Mesenchymal stem cell (in vitro differentiated cells and primary cell): ENCODE results near the gene TAF1.
"Not testable (repeated sequence)": the region's sequence is repeated elsewhere in the genome, so short reads cannot be mapped to it uniquely, and the experiment has no call there.

ENCODE experiments used
- DNase-seq: peaks from one replicate; pipeline ENCODE4 v3.0.0-alpha.2; 2013
- H2AFZ ChIP-seq: one replicate; pipeline ENCODE4 v1.6.1; 2013; ENCODE audit warnings: low read depth, mild to moderate bottlenecking, control low read depth, inconsistent platforms, low read length, moderate library complexity
- H2AK5ac ChIP-seq: 2 replicates; pipeline ENCODE4 v1.6.1; 2013; ENCODE audit warnings: low read length, moderate library complexity, mild to moderate bottlenecking, inconsistent platforms; ENCODE audit not compliant: severe bottlenecking
- H2BK120ac ChIP-seq: one replicate; pipeline ENCODE4 v1.6.1; 2013; ENCODE audit warnings: low read depth, mild to moderate bottlenecking, inconsistent platforms, low read length, moderate library complexity
- H2BK12ac ChIP-seq, 2 experiments: one replicate each; pipeline ENCODE4 v1.6.1; 2013; ENCODE audit warnings: inconsistent platforms in 2 of 2, low read length in 2 of 2, mild to moderate bottlenecking in 2 of 2, moderate library complexity in 2 of 2, control low read depth in 1 of 2
- H2BK15ac ChIP-seq: one replicate; pipeline ENCODE4 v1.6.1; 2013; ENCODE audit warnings: mild to moderate bottlenecking, low read depth, inconsistent platforms; ENCODE audit not compliant: poor library complexity, severe bottlenecking
- H2BK5ac ChIP-seq: 2 replicates; pipeline ENCODE4 v1.6.1; 2013; ENCODE audit warnings: low read depth, mild to moderate bottlenecking, low read length, control low read depth, inconsistent platforms; ENCODE audit not compliant: poor library complexity, severe bottlenecking
- H3K14ac ChIP-seq, 2 experiments: one replicate each; pipeline ENCODE4 v1.6.1; 2013; ENCODE audit warnings: inconsistent platforms in 2 of 2, low read length in 2 of 2, control low read depth in 1 of 2, mild to moderate bottlenecking in 1 of 2, moderate library complexity in 1 of 2
- H3K18ac ChIP-seq, 2 experiments: one replicate each; pipeline ENCODE4 v1.6.1; 2013; ENCODE audit warnings: inconsistent platforms in 2 of 2, low read length in 2 of 2, control low read depth in 1 of 2, low read depth in 1 of 2, mild to moderate bottlenecking in 1 of 2
- H3K23ac ChIP-seq, 2 experiments: one replicate each; pipeline ENCODE4 v1.6.1; 2013; ENCODE audit warnings: inconsistent platforms in 2 of 2, low read length in 2 of 2, mild to moderate bottlenecking in 2 of 2, moderate library complexity in 2 of 2, control low read depth in 1 of 2
- H3K27ac ChIP-seq: 2 replicates; pipeline ENCODE4 v1.5.1; 2013; ENCODE audit warnings: mild to moderate bottlenecking, moderate library complexity, low read length, control low read depth, inconsistent platforms; ENCODE audit not compliant: poor library complexity, severe bottlenecking
- H3K27me3 ChIP-seq, 2 experiments: 2 replicates each; pipeline versions ENCODE4 v1.6.1 to v1.7.0; 2013; ENCODE audit warnings: low read length in 2 of 2, mild to moderate bottlenecking in 2 of 2, moderate library complexity in 2 of 2, control low read depth in 1 of 2, inconsistent platforms in 1 of 2; ENCODE audit not compliant: control insufficient read depth in 1 of 2, insufficient read depth in 1 of 2
- H3K36me3 ChIP-seq, 2 experiments: 2 replicates each; pipeline versions ENCODE4 v1.6.1 to v1.7.0; 2013; ENCODE audit warnings: low read length in 2 of 2, control low read depth in 1 of 2, inconsistent platforms in 1 of 2, low read depth in 1 of 2, mild to moderate bottlenecking in 1 of 2; ENCODE audit not compliant: insufficient read depth in 2 of 2, control insufficient read depth in 1 of 2
- H3K4ac ChIP-seq, 2 experiments: one replicate each; pipeline ENCODE4 v1.6.1; 2013; ENCODE audit warnings: inconsistent platforms in 2 of 2, low read length in 2 of 2, mild to moderate bottlenecking in 2 of 2, moderate library complexity in 2 of 2, control low read depth in 1 of 2, low read depth in 1 of 2
- H3K4me1 ChIP-seq: 2 replicates; pipeline ENCODE4 v1.6.1; 2013; ENCODE audit warnings: low read depth, low read length, control low read depth; ENCODE audit not compliant: control insufficient read depth, insufficient read depth
- H3K4me2 ChIP-seq: 2 replicates; pipeline ENCODE4 v1.6.1; 2013; ENCODE audit warnings: low read length, mild to moderate bottlenecking, inconsistent platforms; ENCODE audit not compliant: poor library complexity, severe bottlenecking
- H3K4me3 ChIP-seq, 2 experiments: 2 replicates each; pipeline versions ENCODE4 v1.5.1 to v1.7.0; 2013; ENCODE audit warnings: low read length in 2 of 2, mild to moderate bottlenecking in 2 of 2, control low read depth in 1 of 2, low read depth in 1 of 2; ENCODE audit not compliant: insufficient read depth in 1 of 2
- H3K79me1 ChIP-seq: replicated peaks from 2 replicates; pipeline ENCODE4 v1.6.1; 2013; ENCODE audit warnings: mild to moderate bottlenecking, control low read depth, low read length, inconsistent platforms; ENCODE audit not compliant: poor library complexity, severe bottlenecking
- H3K9ac ChIP-seq: 2 replicates; pipeline ENCODE4 v1.7.0; 2013; ENCODE audit warnings: mild to moderate bottlenecking, low read length, moderate library complexity
- H3K9me3 ChIP-seq: 2 replicates; pipeline ENCODE4 v1.7.0; 2013; ENCODE audit warnings: mild to moderate bottlenecking, low read length; ENCODE audit not compliant: control insufficient read depth
- H4K8ac ChIP-seq: one replicate; pipeline ENCODE4 v1.6.1; 2013; ENCODE audit warnings: inconsistent platforms, mild to moderate bottlenecking, low read length, moderate library complexity
- H4K91ac ChIP-seq: one replicate; pipeline ENCODE4 v1.6.1; 2013; ENCODE audit warnings: mild to moderate bottlenecking, low read length, inconsistent platforms
- WGBS: methylation state at CpG from one replicate; pipeline ENCODE4 v1.1.7; 2013; ENCODE audit warnings: mixed read lengths; 5-methylcytosine and 5-hydroxymethylcytosine counted together

Gene TAF1

DNA sequence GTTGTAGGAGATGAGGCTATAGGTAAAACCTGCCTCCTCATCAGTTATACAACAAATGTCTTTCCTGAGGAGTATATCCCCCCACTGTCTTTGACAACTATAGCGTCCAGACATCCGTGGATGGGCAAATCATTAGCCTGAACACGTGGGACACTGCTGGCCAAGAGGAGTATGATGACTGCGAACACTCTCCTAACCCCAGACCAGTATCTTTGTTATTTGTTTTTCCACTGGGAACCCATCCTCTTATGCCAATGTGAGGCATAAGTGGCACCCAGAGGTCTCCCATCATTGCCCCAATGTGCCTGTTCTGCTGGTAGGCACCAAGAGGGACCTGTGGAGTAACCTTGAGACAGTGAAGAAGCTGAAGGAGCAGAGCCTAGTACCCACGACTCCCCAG lies 13.7 kb upstream of the TAF1 start:
- not testable (repeated sequence) for H3K4ac ChIP-seq, H2BK15ac ChIP-seq, H3K79me1 ChIP-seq, H4K91ac ChIP-seq, H3K9ac ChIP-seq, H2BK5ac ChIP-seq, H2AFZ ChIP-seq, H3K14ac ChIP-seq, H2AK5ac ChIP-seq, H3K9me3 ChIP-seq, H3K27me3 ChIP-seq, H4K8ac ChIP-seq, H2BK12ac ChIP-seq, H3K4me3 ChIP-seq, DNase-seq, H3K23ac ChIP-seq, H3K4me2 ChIP-seq, H3K18ac ChIP-seq, H3K36me3 ChIP-seq, H3K4me1 ChIP-seq, H3K27ac ChIP-seq, H2BK120ac ChIP-seq
- 89% methylated on average over 2 of the region's 5 CpGs for WGBS

DNA sequence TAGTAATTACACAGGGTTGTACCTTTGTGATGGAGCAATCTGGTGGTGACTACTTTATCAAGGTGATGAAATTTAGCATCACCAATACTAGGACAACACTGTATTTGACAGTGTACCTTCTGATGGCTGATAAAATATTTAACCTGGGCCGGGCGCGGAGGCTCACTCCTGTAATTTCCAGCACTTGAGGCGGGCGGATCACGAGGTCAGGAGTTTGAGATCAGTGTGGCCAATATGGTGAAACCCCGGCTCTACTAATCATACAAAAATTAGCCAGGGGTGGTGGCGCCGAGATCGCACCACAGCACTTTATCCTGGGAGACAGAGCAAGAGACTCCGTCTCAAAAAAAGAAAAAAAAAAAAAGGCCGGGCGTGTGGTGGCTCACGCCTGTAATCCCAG lies 1.9 kb upstream of the TAF1 start:
- Histone ChIP-seq H2BK15ac (no peak overlapping the region), H2BK120ac (no peak overlapping the region), H3K27ac (no peak overlapping the region), H2AFZ (no peak overlapping the region), H3K14ac (no peak overlapping the region), H3K4ac (no peak overlapping the region), H3K9me3 (no peaks in the 10 kb centered on the region), H3K4me2 (no peak overlapping the region), H3K79me1 (no peaks in the 10 kb centered on the region), H3K36me3 (peaks cover 0 to 3% of the 10 kb centered on the region in 2 experiments), H2BK5ac (no peak overlapping the region), H3K4me3 (no peak overlapping the region), H2AK5ac (no peak overlapping the region), H3K27me3 (peaks cover 0 to 3% of the 10 kb centered on the region in 2 experiments), H3K23ac (no peak overlapping the region), H4K8ac (no peak overlapping the region), H3K9ac (no peak overlapping the region), H4K91ac (no peak overlapping the region), H2BK12ac (no peak overlapping the region), H3K4me1 (peaks cover 1% of the 10 kb centered on the region), H3K18ac (no peak overlapping the region)
- 92% methylated on average over 4 of the region's 14 CpGs for WGBS
- no peak for DNase-seq

DNA sequence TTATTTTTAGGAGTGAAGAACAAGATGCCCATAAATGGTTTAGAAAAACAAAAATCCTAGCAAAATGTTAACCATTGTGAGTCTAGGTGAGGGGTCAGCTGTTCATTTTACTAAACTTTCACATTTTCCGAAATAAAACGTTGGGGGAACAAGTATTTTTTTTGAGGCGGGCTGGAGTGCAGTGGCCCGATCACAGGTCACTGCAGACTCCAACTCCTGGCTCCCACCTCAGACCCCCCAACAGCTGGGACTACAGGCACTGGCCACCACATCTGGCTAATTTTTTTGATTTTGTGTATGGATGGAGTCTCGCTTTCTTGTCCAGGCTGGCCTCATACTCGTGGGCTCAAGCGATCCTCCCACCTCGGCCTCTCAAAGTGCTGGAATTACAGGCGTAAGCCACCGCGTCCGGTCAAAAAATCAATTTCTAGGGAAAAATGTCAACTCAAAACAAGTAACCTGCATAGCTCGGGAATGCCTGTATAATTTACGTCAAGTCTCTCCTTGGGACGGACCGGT lies 742 bp upstream of the TAF1 start:
- H3K79me1 ChIP-seq, result no peaks in the 10 kb centered on the region
- H3K18ac ChIP-seq, result peak overlapping the region in 1 of 2 experiments; percentile 24
- peak overlapping the region; percentile 48 for H2AK5ac ChIP-seq
- H3K36me3 ChIP-seq, result peaks cover 4 to 8% of the 10 kb centered on the region in 2 experiments
- peak overlapping the region in 1 of 2 experiments; percentile 58 for H3K4ac ChIP-seq
- H2BK12ac ChIP-seq, result no peak overlapping the region
- H3K9ac ChIP-seq, result peak overlapping the region; percentile 99
- H3K9me3 ChIP-seq, result no peaks in the 10 kb centered on the region
- H3K27ac ChIP-seq, result peak overlapping the region; percentile 82
- DNase-seq, result peak; percentile 0
- peak overlapping the region; percentile 68 for H3K4me2 ChIP-seq
- no peak overlapping the region for H2BK5ac ChIP-seq
- no peak overlapping the region for H3K23ac ChIP-seq
- no peak overlapping the region for H2AFZ ChIP-seq
- H3K14ac ChIP-seq, result no peak overlapping the region
- H2BK15ac ChIP-seq, result no peak overlapping the region
- peaks cover 1% of the 10 kb centered on the region for H3K4me1 ChIP-seq
- peak overlapping the region; percentile 50 for H4K91ac ChIP-seq
- peak overlapping the region; percentile 72 for H4K8ac ChIP-seq
- under 1% methylated on average over 12 of the region's 16 CpGs for WGBS
- peak overlapping the region; percentile 55 to 83 for H3K4me3 ChIP-seq
- no peaks in the 10 kb centered on the region for H3K27me3 ChIP-seq
- peak overlapping the region; percentile 49 for H2BK120ac ChIP-seq

DNA sequence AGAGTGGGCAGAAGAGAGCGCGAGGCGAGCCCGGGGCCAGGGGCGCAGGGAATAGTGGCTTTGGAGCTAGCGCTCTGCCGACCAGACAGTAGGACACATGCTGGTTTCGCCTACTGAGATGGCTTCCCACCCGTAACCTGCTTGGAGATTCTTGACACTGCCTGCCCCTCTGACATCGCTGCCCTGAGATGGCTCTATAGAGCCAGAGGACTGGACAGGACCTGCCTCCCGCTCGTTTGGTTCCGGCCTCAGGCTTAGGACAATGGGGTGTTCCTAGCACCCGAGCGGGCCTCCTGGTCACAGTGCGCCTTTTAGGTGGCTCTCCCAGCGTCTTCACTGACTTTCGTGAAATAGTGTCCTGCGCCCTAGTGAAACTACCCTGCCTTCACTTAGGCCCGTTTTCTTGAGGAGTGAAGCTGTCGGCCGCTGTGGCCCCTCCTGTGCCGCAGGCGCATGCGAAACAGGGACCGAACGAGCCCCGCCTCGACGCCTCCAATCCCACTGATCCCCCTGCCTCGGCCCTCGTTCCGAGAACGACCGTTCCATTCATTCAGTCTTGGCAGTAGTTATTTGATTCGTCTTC lies 608 bp downstream of the TAF1 start:
- no peaks in the 10 kb centered on the region for H3K9me3 ChIP-seq
- peak overlapping the region; percentile 79 to 93 for H3K18ac ChIP-seq
- H3K23ac ChIP-seq, result peak overlapping the region in 1 of 2 experiments; percentile 72
- no peak overlapping the region for H2AK5ac ChIP-seq
- H3K27ac ChIP-seq, result peak overlapping the region; percentile 96
- peak overlapping the region in 1 of 2 experiments; percentile 63 for H2BK12ac ChIP-seq
- peak overlapping the region in 1 of 2 experiments; percentile 98 for H3K14ac ChIP-seq
- peak overlapping the region; percentile 85 for H4K91ac ChIP-seq
- 2% methylated on average over 27 of the region's 36 CpGs for WGBS
- peak overlapping the region; percentile 86 to 94 for H3K4me3 ChIP-seq
- peak overlapping the region; percentile 40 to 51 for H3K4ac ChIP-seq
- H4K8ac ChIP-seq, result peak overlapping the region; percentile 84
- peak; percentile 38 for DNase-seq
- peak overlapping the region; percentile 74 for H3K4me2 ChIP-seq
- peak overlapping the region; percentile 96 for H3K9ac ChIP-seq
- peak overlapping the region; percentile 23 for H2AFZ ChIP-seq
- H2BK120ac ChIP-seq, result peak overlapping the region; percentile 34
- H3K27me3 ChIP-seq, result peaks cover 0 to 4% of the 10 kb centered on the region in 2 experiments
- no peaks in the 10 kb centered on the region for H3K79me1 ChIP-seq
- H2BK5ac ChIP-seq, result peak overlapping the region; percentile 35
- H3K4me1 ChIP-seq, result peaks cover 1% of the 10 kb centered on the region
- H3K36me3 ChIP-seq, result peaks cover 4 to 21% of the 10 kb centered on the region in 2 experiments
- H2BK15ac ChIP-seq, result peak overlapping the region; percentile 67
